IMR-90 (cell line): ENCODE measurements around the gene C11orf42. TPM values are rescaled to one million over a fixed set of nuclear protein-coding genes. Genes with fewer than 3 reads are reported as not detected.

Experiments
- ATAC-seq: fragments of 200-7000 bp; cut with Tn5 transposase; 2 replicates; pipeline ENCODE4 v1.9.1; 2020; ENCODE audit warnings: low read depth, mild to moderate bottlenecking, moderate library complexity
- BruUV-seq: library from RNA; stranded (reverse); fragments of 400-500 nt; replicated peaks from 2 replicates; lab custom pipeline; 2021; lab: Mats Ljungman, UMichigan
- CTCF ChIA-PET: fragments of 300-600 bp; formaldehyde crosslinking; extraction: SDS; loops from one replicate; lab custom pipeline; 2021; ENCODE audit warnings: antibody characterized with exemption; lab: Yijun Ruan, JAX
- POLR2A ChIA-PET: fragments of 300-600 bp; sonication (Branson Sonifier 250); formaldehyde crosslinking; loops from one replicate; lab custom pipeline; 2022; ENCODE audit warnings: antibody characterized with exemption; ENCODE audit not compliant: unreplicated experiment; lab: Charles Lee
- DNase-seq: peaks from one replicate; pipeline ENCODE4 v3.0.0; 2013
- H2AFZ ChIP-seq: replicated peaks from 2 replicates; pipeline ENCODE3; 2013; ENCODE audit warnings: low read length, mild to moderate bottlenecking; ENCODE audit not compliant: poor library complexity
- H2AK5ac ChIP-seq: 2 replicates; pipeline ENCODE4 v1.6.1; 2013; ENCODE audit warnings: low read depth, low read length, inconsistent platforms
- H2AK9ac ChIP-seq: replicated peaks from 2 replicates; pipeline ENCODE3; 2013; ENCODE audit warnings: mild to moderate bottlenecking, low read depth, low read length, moderate library complexity; ENCODE audit not compliant: poor library complexity
- H2BK120ac ChIP-seq: 2 replicates; pipeline ENCODE4 v1.6.1; 2013; ENCODE audit warnings: low read depth, low read length, inconsistent platforms
- H2BK15ac ChIP-seq: 3 replicates; pipeline ENCODE4 v1.6.1; 2013; ENCODE audit warnings: low read depth, low read length, inconsistent platforms
- H2BK20ac ChIP-seq: 2 replicates; pipeline ENCODE4 v1.6.1; 2013; ENCODE audit warnings: low read depth, mild to moderate bottlenecking, inconsistent platforms, low read length, moderate library complexity
- H2BK5ac ChIP-seq: 2 replicates; pipeline ENCODE4 v1.6.1; 2013; ENCODE audit warnings: mild to moderate bottlenecking, low read depth, low read length, inconsistent platforms; ENCODE audit not compliant: poor library complexity, severe bottlenecking
- H3K14ac ChIP-seq: replicated peaks from 2 replicates; pipeline ENCODE4 v1.6.1; 2013; ENCODE audit warnings: low read depth, low read length, inconsistent platforms
- H3K18ac ChIP-seq: 2 replicates; pipeline ENCODE4 v1.6.1; 2013; ENCODE audit warnings: low read depth, low read length, control low read depth
- H3K23ac ChIP-seq: 2 replicates; pipeline ENCODE4 v1.6.1; 2013; ENCODE audit warnings: low read depth, low read length, inconsistent platforms
- H3K27ac ChIP-seq: 2 replicates; pipeline ENCODE4 v1.5.1; 2013; ENCODE audit warnings: mild to moderate bottlenecking, control low read depth, low read length; ENCODE audit not compliant: insufficient read depth
- H3K27me3 ChIP-seq: 2 replicates; pipeline ENCODE4 v1.6.1; 2013; ENCODE audit warnings: low read length; ENCODE audit not compliant: control insufficient read depth, insufficient read depth
- H3K36me3 ChIP-seq: 2 replicates; pipeline ENCODE4 v1.6.1; 2013; ENCODE audit warnings: low read length, mixed read lengths; ENCODE audit not compliant: control insufficient read depth, insufficient read depth
- H3K4ac ChIP-seq: 2 replicates; pipeline ENCODE4 v1.6.1; 2013; ENCODE audit warnings: low read depth, low read length, inconsistent platforms
- H3K4me1 ChIP-seq: 2 replicates; pipeline ENCODE4 v1.6.1; 2013; ENCODE audit warnings: low read length, mixed read lengths; ENCODE audit not compliant: control insufficient read depth, insufficient read depth
- H3K4me2 ChIP-seq: 2 replicates; pipeline ENCODE4 v1.6.1; 2013; ENCODE audit warnings: low read depth, mild to moderate bottlenecking, control low read depth, low read length, moderate library complexity
- H3K4me3 ChIP-seq: 2 replicates; pipeline ENCODE4 v1.5.1; 2013; ENCODE audit warnings: low read depth, mild to moderate bottlenecking, control low read depth, low read length, moderate library complexity; ENCODE audit not compliant: insufficient read depth
- H3K56ac ChIP-seq: 2 replicates; pipeline ENCODE4 v1.6.1; 2013; ENCODE audit warnings: low read length, inconsistent platforms; ENCODE audit not compliant: insufficient read depth; ENCODE audit errors: extremely low read depth
- H3K79me1 ChIP-seq, 2 experiments: 2 replicates each; pipeline ENCODE4 v1.6.1; 2013; ENCODE audit warnings: low read length in 2 of 2, inconsistent platforms in 1 of 2, low read depth in 1 of 2
- H3K9ac ChIP-seq: 2 replicates; pipeline ENCODE4 v1.6.1; 2013; ENCODE audit warnings: low read depth, low read length, control low read depth
- H3K9me1 ChIP-seq: 2 replicates; pipeline ENCODE4 v1.6.1; 2013; ENCODE audit warnings: low read length, inconsistent platforms; ENCODE audit not compliant: insufficient read depth
- H3K9me3 ChIP-seq: 2 replicates; pipeline ENCODE4 v1.6.1; 2013; ENCODE audit warnings: low read length; ENCODE audit not compliant: control insufficient read depth, insufficient read depth
- H4K20me1 ChIP-seq: 2 replicates; pipeline ENCODE4 v1.6.1; 2013; ENCODE audit warnings: low read length, inconsistent platforms; ENCODE audit not compliant: insufficient read depth
- H4K5ac ChIP-seq: 2 replicates; pipeline ENCODE4 v1.6.1; 2013; ENCODE audit warnings: mild to moderate bottlenecking, low read depth, low read length, control low read depth
- H4K8ac ChIP-seq, 2 experiments: 2 replicates each; pipeline ENCODE4 v1.6.1; 2013; ENCODE audit warnings: low read depth in 2 of 2, low read length in 2 of 2, control low read depth in 1 of 2, inconsistent platforms in 1 of 2
- H4K91ac ChIP-seq: 2 replicates; pipeline ENCODE4 v1.6.1; 2013; ENCODE audit warnings: low read depth, low read length, inconsistent platforms; ENCODE audit not compliant: insufficient read depth
- CEBPB ChIP-seq: IDR thresholded peaks from 2 replicates; pipeline ENCODE4 v1.6.1; 2012; ENCODE audit warnings: low read depth, low read length, improper control_type of control experiment
- CHD1 ChIP-seq: IDR thresholded peaks from 2 replicates; pipeline ENCODE4 v1.6.1; 2012; ENCODE audit warnings: low read depth, low read length, improper control_type of control experiment
- MAFK ChIP-seq: IDR thresholded peaks from 2 replicates; pipeline ENCODE4 v1.6.1; 2012; ENCODE audit warnings: low read depth, low read length, improper control_type of control experiment
- MAZ ChIP-seq: IDR thresholded peaks from 2 replicates; pipeline ENCODE4 v1.6.1; 2012; ENCODE audit warnings: low read depth, mild to moderate bottlenecking, low read length, improper control_type of control experiment, moderate library complexity, borderline replicate concordance
- NFE2L2 ChIP-seq: fragments of 150-350 bp; IDR thresholded peaks from 2 replicates; pipeline ENCODE4 v1.6.1; 2016; ENCODE audit warnings: low read depth, mild to moderate bottlenecking, low read length
- POLR2A ChIP-seq: IDR thresholded peaks from 2 replicates; pipeline ENCODE4 v1.6.1; 2012; ENCODE audit warnings: mild to moderate bottlenecking, low read depth, low read length
- RAD21 ChIP-seq: IDR thresholded peaks from 2 replicates; pipeline ENCODE4 v1.6.1; 2012; ENCODE audit warnings: low read length, improper control_type of control experiment
- RCOR1 ChIP-seq: IDR thresholded peaks from 2 replicates; pipeline ENCODE4 v1.6.1; 2012; ENCODE audit warnings: mild to moderate bottlenecking, low read length, improper control_type of control experiment; ENCODE audit not compliant: insufficient replicate concordance
- SMC3 ChIP-seq: fragments of 150-350 bp; IDR thresholded peaks from 2 replicates; pipeline ENCODE4 v1.6.1; 2016; ENCODE audit warnings: low read depth, mild to moderate bottlenecking, antibody characterized with exemption, low read length, moderate library complexity
- WGBS, 2 experiments: methylation state at CpG; one replicate each; pipeline versions ENCODE4 v1.1.5 to v1.1.7; 2013; ENCODE audit warnings: missing lambda C conversion rate in 2 of 2; ENCODE audit not compliant: insufficient read length in 1 of 2; ENCODE audit errors: extremely low coverage in 2 of 2; 5-methylcytosine and 5-hydroxymethylcytosine counted together
- dilution Hi-C: fragments of 300-500 bp; cut with HindIII; formaldehyde crosslinking; loops from one replicate; pipeline ENCODE4 v1.14.3; 2018; ENCODE audit warnings: low sequenced_read_pairs; ENCODE audit not compliant: unreplicated experiment
- in situ Hi-C: fragments of 300-500 bp; cut with MboI; formaldehyde crosslinking; loops from 3 replicates; pipeline ENCODE4 v1.14.3; 2019; ENCODE audit warnings: low sequenced_read_pairs, inconsistent platforms, mixed read lengths
- intact Hi-C: fragments of 100-400 bp; cut with micrococcal nuclease; formaldehyde crosslinking; loops from 2 replicates; pipeline ENCODE4 v1.10.0; 2022
- polyA plus RNA-seq, 3 experiments: library from polyadenylated mRNA; depleted of rRNA; stranded (reverse); fragments of >200 nt; gene quantifications; 2 replicates each; pipeline ENCODE4 v1.2.3, GENCODE V29; 2012; ENCODE audit warnings: low replicate concordance in 1 of 3
- total RNA-seq: library from RNA; depleted of rRNA; stranded (reverse); fragments of >200 nt; gene quantifications from 2 replicates; pipeline ENCODE4 v1.2.3, GENCODE V29; 2012

Gene C11orf42
- total and polyA plus RNA-seq, 2 of the 4 experiments (the other 2 are of a cell fraction): not detected

DNA sequence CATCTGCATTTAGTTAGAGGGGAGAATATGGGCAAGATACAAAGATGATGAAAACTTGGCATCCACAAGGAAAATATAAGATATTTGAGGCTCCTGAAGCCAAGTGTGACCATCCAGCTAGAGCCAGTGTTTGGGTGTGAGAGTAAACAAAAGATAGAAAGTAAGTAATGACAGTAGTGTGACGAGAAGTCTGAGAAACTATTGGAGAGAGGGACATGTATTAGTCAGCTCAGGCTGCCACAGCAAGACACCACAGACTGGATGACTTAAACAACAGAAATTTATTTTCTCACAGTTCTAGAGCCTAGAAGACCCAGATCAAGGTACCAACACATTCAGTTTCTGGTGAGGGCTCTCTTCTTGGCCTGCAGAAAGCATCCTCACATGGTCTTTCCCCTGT lies 47.8 kb downstream of the C11orf42 start:
- H3K18ac ChIP-seq: no peak overlapping the region
- ChIA-PET CTCF (interaction anchor here (1.8 kb wide), 1 partner anchor 100 kb away, joined by 5 read pairs; no protein-coding TSS in a partner anchor), POLR2A (interaction anchor here (0.6 kb wide), 1 partner anchor 34 kb away, joined by 3 read pairs; no protein-coding TSS in a partner anchor)
- no peak overlapping the region for H2AK5ac ChIP-seq
- no peak overlapping the region for H2AK9ac ChIP-seq
- no peak overlapping the region for H3K4me2 ChIP-seq
- H3K4me1 ChIP-seq: peaks cover 11% of the 10 kb centered on the region
- no peak overlapping the region for H2AFZ ChIP-seq
- no peak overlapping the region for H4K8ac ChIP-seq
- TF ChIP-seq NFE2L2: no peak
- TF ChIP-seq CHD1: no peak
- TF ChIP-seq POLR2A: no peak
- TF ChIP-seq RCOR1: no peak
- no peak for TF ChIP-seq MAFK
- no peak for TF ChIP-seq SMC3
- TF ChIP-seq RAD21: no peak
- TF ChIP-seq CEBPB: no peak
- TF ChIP-seq MAZ: no peak
- H3K4ac ChIP-seq: no peak overlapping the region
- no peaks in the 10 kb centered on the region; the same call in 1 of the 2 replicates for H3K9me3 ChIP-seq
- H2BK5ac ChIP-seq: no peak overlapping the region
- no peaks in the 10 kb centered on the region for H3K9me1 ChIP-seq
- ATAC-seq (no peak), DNase-seq (no peak)
- no peak overlapping the region for H3K23ac ChIP-seq
- no peak overlapping the region for H2BK120ac ChIP-seq
- no peaks in the 10 kb centered on the region for H3K36me3 ChIP-seq
- no peak overlapping the region for H3K56ac ChIP-seq
- dilution Hi-C loops: no loop called here
- intact Hi-C loops: no loop called here
- in situ Hi-C loops: loop anchor here (5.0 kb wide), 1 partner anchor 64 kb away; no protein-coding TSS in a partner anchor
- H2BK15ac ChIP-seq: no peak overlapping the region
- H3K4me3 ChIP-seq: no peak overlapping the region
- H4K91ac ChIP-seq: no peak overlapping the region
- no peaks in the 10 kb centered on the region for H4K20me1 ChIP-seq
- no peak overlapping the region for H3K14ac ChIP-seq
- no TSS peak for BruUV-seq
- no peak overlapping the region for H3K27ac ChIP-seq
- H3K9ac ChIP-seq: no peak overlapping the region
- no peaks in the 10 kb centered on the region for H3K79me1 ChIP-seq
- peaks cover 19% of the 10 kb centered on the region for H3K27me3 ChIP-seq
- no peak overlapping the region for H4K5ac ChIP-seq
- no CpG with 5 or more reads among the region's 1 CpG for WGBS, 2 experiments
- H2BK20ac ChIP-seq: no peak overlapping the region
